DND-41 (cell line): Measurements from ENCODE around the gene ZACN.

ENCODE experiments used
- ATAC-seq: fragments of 200-7000 bp; cut with Tn5 transposase; 3 replicates; pipeline ENCODE4 v1.9.1; 2021; ENCODE audit warnings: low read depth; ENCODE audit not compliant: insufficient read depth
- DNase-seq: peaks from one replicate; pipeline ENCODE4 v3.0.0-alpha.2; 2020
- H2AFZ ChIP-seq: 2 replicates; pipeline ENCODE4 v1.6.0; 2012; ENCODE audit warnings: low read depth, low read length
- H3K27ac ChIP-seq: 2 replicates; pipeline ENCODE4 v1.5.1; 2012; ENCODE audit warnings: low read length, inconsistent platforms
- H3K27me3 ChIP-seq: fragments of 200-600 bp; sonication (generic); 2 replicates; pipeline ENCODE4 v1.6.0; 2012; ENCODE audit warnings: low read length, mild to moderate bottlenecking, inconsistent platforms; ENCODE audit not compliant: insufficient read depth, poor library complexity
- H3K36me3 ChIP-seq: 2 replicates; pipeline ENCODE4 v1.5.1; 2012; ENCODE audit warnings: low read length, inconsistent platforms; ENCODE audit not compliant: insufficient read depth
- H3K4me1 ChIP-seq: 2 replicates; pipeline ENCODE4 v1.5.1; 2012; ENCODE audit warnings: mild to moderate bottlenecking, low read length; ENCODE audit not compliant: insufficient read depth
- H3K4me2 ChIP-seq: 2 replicates; pipeline ENCODE4 v1.6.0; 2012; ENCODE audit warnings: mild to moderate bottlenecking, moderate library complexity, low read length, inconsistent platforms; ENCODE audit not compliant: insufficient read depth
- H3K4me3 ChIP-seq, 2 experiments: fragments of 200-600 bp in 1 of 2; shearing (Covaris generic) in 1 of 2; 2 replicates each; pipeline ENCODE4 v1.5.1; 2012 to 2016; ENCODE audit warnings: inconsistent platforms in 2 of 2, low read length in 2 of 2, mild to moderate bottlenecking in 2 of 2, low read depth in 1 of 2, moderate library complexity in 1 of 2
- H3K79me2 ChIP-seq: 2 replicates; pipeline ENCODE4 v1.6.0; 2012; ENCODE audit warnings: low read length, inconsistent platforms; ENCODE audit not compliant: insufficient read depth
- H3K9ac ChIP-seq: 2 replicates; pipeline ENCODE4 v1.6.0; 2012; ENCODE audit warnings: low read depth, mild to moderate bottlenecking, inconsistent platforms, low read length, moderate library complexity
- H3K9me3 ChIP-seq: 2 replicates; pipeline ENCODE4 v1.5.1; 2012; ENCODE audit warnings: low read length, moderate library complexity, mild to moderate bottlenecking, inconsistent platforms; ENCODE audit not compliant: insufficient read depth, severe bottlenecking
- H4K20me1 ChIP-seq: 2 replicates; pipeline ENCODE4 v1.6.0; 2012; ENCODE audit warnings: low read length; ENCODE audit not compliant: insufficient read depth
- EZH2 ChIP-seq: IDR thresholded peaks from 3 replicates; pipeline ENCODE4 v1.6.1; 2012; ENCODE audit warnings: borderline replicate concordance, low read depth, mild to moderate bottlenecking, moderate library complexity, low read length, inconsistent platforms; ENCODE audit not compliant: severe bottlenecking
- TF ChIP-seq, protein P1 (sequence below): IDR thresholded peaks from 2 replicates; pipeline ENCODE4 v1.5.1; 2012; ENCODE audit warnings: borderline replicate concordance, low read length, moderate library complexity, mild to moderate bottlenecking; ENCODE audit not compliant: poor library complexity, severe bottlenecking; ENCODE audit errors: extremely low read depth

The ZACN gene

DNA sequence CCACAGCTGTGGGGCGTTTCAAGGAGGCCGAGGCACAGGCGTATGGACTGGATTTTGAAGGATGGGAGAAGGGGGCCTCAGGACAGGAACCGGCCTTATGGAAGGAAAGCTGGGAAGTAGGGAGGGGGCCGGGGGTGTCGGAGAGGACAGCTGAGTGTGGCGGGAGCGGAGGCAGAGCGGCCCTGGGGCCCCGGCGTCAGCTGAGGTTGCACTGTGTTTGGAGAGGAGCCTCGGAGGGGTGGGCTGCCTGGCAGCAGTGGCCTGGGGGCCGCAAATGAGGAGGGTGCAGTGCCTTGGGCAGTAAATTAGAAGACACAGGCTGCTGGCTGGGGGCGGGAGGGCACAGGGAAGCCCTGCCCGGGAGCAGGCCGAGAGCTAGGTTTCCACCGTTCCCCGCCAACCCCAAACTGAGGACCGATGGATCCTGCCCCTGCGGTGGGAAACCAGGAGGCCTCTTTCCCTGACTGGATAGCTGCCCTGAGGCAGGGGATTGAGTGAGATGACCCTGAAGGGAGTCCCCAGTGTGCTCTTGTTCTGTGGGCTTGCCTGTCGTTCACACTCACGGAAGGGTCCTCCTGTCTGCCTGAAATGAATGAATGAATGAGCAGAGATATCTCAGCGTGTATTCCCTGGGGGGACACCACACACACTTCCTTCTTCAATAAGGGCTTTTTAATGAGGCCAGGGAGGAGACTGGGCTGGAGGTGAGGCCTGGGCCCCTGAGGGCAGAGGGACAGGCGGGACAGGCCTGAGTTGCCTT, 43.6 kb downstream of the ZACN start:
- H3K79me2 ChIP-seq: no peaks in the 10 kb centered on the region
- no peak overlapping the region for H2AFZ ChIP-seq
- H3K4me1 ChIP-seq: peaks cover 11% of the 10 kb centered on the region
- H3K27ac ChIP-seq: no peak overlapping the region
- H3K9me3 ChIP-seq: no peaks in the 10 kb centered on the region
- TF ChIP-seq, protein P1, sequence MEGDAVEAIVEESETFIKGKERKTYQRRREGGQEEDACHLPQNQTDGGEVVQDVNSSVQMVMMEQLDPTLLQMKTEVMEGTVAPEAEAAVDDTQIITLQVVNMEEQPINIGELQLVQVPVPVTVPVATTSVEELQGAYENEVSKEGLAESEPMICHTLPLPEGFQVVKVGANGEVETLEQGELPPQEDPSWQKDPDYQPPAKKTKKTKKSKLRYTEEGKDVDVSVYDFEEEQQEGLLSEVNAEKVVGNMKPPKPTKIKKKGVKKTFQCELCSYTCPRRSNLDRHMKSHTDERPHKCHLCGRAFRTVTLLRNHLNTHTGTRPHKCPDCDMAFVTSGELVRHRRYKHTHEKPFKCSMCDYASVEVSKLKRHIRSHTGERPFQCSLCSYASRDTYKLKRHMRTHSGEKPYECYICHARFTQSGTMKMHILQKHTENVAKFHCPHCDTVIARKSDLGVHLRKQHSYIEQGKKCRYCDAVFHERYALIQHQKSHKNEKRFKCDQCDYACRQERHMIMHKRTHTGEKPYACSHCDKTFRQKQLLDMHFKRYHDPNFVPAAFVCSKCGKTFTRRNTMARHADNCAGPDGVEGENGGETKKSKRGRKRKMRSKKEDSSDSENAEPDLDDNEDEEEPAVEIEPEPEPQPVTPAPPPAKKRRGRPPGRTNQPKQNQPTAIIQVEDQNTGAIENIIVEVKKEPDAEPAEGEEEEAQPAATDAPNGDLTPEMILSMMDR: no peak
- no peak for TF ChIP-seq EZH2
- H4K20me1 ChIP-seq: no peaks in the 10 kb centered on the region
- ATAC-seq (no peak), DNase-seq (no peak)
- H3K27me3 ChIP-seq: no peaks in the 10 kb centered on the region
- no peaks in the 10 kb centered on the region for H3K36me3 ChIP-seq
- 0 out of 2 replicates have a peak overlapping the region, but pooled peaks have one; percentile 35 for H3K9ac ChIP-seq
- H3K4me3 ChIP-seq: no peak overlapping the region
- H3K4me2 ChIP-seq: no peak overlapping the region

DNA sequence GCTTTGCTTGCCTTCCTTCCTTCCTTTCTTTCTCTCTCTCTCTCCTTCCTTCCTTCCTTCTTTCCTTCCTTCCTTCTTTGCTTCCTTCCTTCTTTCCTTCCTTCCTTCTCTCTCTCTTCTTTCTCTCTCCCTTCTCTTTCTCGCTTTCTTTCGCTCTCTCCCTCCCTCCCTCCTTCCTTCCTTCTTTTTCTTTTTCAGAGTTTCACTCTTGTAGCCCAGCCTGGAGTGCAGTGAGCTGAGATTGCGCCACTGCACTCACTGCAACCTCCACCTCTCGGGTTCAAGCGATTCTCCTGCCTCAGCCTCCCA, 44.2 kb downstream of the ZACN start:
- Histone ChIP-seq H3K4me2 (no peak overlapping the region), H3K4me3 (no peak overlapping the region), H3K4me1 (peaks cover 11% of the 10 kb centered on the region), H2AFZ (no peak overlapping the region), H3K79me2 (no peaks in the 10 kb centered on the region), H3K9ac (no peak overlapping the region), H3K9me3 (no peaks in the 10 kb centered on the region), H3K36me3 (no peaks in the 10 kb centered on the region), H3K27me3 (no peaks in the 10 kb centered on the region), H3K27ac (no peak overlapping the region), H4K20me1 (no peaks in the 10 kb centered on the region)
- no peak for DNase-seq
- no peak for ATAC-seq
- no peak for TF ChIP-seq EZH2
- TF ChIP-seq, protein P1: no peak

DNA sequence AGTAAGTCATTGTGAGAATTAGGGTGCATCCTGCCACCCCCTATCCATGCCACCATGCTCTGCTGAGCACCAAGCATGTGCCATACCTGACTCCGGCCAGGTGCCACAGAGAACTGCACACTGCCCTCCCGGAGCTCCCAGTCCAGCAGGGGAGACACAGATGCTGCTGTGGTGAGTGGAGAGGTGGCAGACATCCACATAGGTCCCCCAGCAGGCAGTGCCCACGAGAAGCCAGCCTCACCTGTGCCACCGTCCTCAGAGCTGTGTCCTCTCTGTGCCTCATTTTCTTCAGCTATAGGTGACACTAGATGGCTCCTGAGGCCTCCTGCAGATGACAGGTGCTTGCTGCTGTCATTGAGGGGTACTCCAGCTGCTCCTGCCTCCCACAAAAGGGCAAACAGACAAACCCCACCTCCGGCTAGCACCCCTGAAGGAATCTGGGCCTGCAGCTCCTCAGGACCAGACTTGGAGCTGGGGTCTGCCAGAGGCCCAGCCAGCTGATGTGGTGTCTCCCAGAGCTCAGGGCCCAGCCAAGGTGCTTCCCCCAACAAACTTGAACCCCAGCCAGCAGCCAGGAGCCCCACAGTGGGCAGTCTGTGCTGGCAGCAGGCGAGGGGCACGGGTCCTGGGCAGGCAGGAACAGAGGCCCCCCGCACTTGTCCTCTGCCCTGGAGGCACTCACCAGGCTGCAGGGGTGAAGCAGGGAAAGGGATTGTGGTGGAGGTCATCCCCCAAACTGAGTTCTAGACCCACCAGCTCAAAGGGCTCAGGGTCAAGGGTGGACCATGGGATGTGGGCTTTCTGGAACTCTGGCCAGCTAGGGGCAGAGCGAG, 45.0 kb downstream of the ZACN start:
- Histone ChIP-seq H3K9ac (no peak overlapping the region), H4K20me1 (no peaks in the 10 kb centered on the region)
- no peak for DNase-seq

More for the DNA sequence above, 45.0 kb downstream of the ZACN start:
- Histone ChIP-seq H3K4me2 (no peak overlapping the region), H2AFZ (no peak overlapping the region), H3K9me3 (no peaks in the 10 kb centered on the region), H3K27ac (no peak overlapping the region), H3K36me3 (no peaks in the 10 kb centered on the region), H3K79me2 (no peaks in the 10 kb centered on the region), H3K27me3 (no peaks in the 10 kb centered on the region), H3K4me1 (peaks cover 11% of the 10 kb centered on the region), H3K4me3 (no peak overlapping the region)
- TF ChIP-seq, protein P1: no peak
- no peak for TF ChIP-seq EZH2
- no peak for ATAC-seq
